MG63 (cell line): ENCODE data around the gene SLC5A9. TPM values are rescaled to one million over a fixed set of nuclear protein-coding genes. Genes with fewer than 3 reads are reported as not detected.
"Not testable (repeated sequence)": the region's sequence is repeated elsewhere in the genome, so short reads cannot be mapped to it uniquely, and the experiment has no call there.

Source experiments
- DNase-seq: peaks from one replicate; pipeline ENCODE4 v3.0.0-alpha.2; 2020
- H3K27me3 ChIP-seq: fragments of 250-450 bp; sonication (Bioruptor Pico); 2 replicates; pipeline ENCODE4 v1.5.1; 2020; ENCODE audit warnings: mild to moderate bottlenecking, moderate library complexity
- H3K36me3 ChIP-seq: fragments of 250-450 bp; sonication (Bioruptor Pico); 2 replicates; pipeline ENCODE4 v1.5.1; 2020; ENCODE audit warnings: mild to moderate bottlenecking, moderate library complexity
- H3K4me3 ChIP-seq: fragments of 250-450 bp; sonication (Bioruptor Pico); 2 replicates; pipeline ENCODE4 v1.5.1; 2020; ENCODE audit warnings: mild to moderate bottlenecking, moderate library complexity
- H3K9me3 ChIP-seq: fragments of 250-450 bp; sonication (Bioruptor Pico); 2 replicates; pipeline ENCODE4 v1.5.1; 2020; ENCODE audit warnings: mild to moderate bottlenecking, moderate library complexity
- total RNA-seq: library from RNA; depleted of rRNA; stranded (reverse); fragments of >200 nt; shearing (Covaris generic); gene quantifications from 2 replicates; pipeline ENCODE4 v1.2.3, GENCODE V29; 2014; ENCODE audit warnings: low replicate concordance

The SLC5A9 gene
- total RNA-seq, 1 experiment from 2014 or later, result not detected

DNA sequence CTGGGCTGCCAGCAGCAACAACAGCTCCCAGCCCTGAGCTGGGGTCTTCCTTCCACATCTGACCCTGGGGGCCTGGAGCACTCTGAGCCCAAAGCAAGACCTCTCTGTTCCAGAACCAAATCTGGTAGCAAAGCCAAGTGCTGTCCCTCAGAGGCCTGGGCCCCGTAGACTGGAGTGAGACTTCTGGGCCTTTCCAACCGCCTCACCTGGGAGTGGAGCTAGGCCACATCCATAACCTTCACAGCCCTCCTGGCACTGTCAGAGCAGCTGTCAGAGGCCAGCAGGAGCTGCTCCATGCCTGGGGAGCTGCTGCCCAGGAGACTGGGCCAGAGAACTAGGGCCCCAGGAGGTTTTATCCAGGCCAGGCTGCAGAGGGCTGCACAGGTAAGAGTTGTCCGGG is 15.4 kb upstream of the SLC5A9 start:
- no peak for DNase-seq
- no peaks in the 10 kb centered on the region for H3K27me3 ChIP-seq

DNA sequence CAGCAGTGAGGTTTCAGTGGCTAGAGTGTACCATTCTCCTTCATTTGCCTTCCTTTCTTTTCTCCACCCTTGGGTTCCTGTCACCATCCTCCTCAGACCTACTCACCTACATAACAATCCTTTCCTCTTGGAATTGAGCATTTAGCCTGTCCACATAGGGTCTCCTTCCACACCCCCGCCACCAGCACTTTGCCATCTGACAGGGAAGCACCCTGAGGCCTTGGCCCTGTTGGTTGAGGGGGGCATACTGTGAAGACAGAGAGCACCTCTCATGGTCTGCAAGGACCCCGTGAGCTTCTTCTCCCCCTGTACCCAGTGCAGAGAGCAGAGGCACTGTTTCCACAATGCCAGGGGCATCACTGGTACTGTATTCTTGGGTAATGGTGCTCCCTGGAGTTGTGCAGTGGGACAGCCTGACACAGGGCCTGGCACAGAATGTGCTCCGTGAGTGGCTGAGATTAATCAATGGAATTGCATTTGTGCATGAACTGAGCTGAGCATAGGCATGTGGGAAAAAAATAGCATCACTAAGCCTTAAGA is 14.9 kb upstream of the SLC5A9 start:
- no peaks in the 10 kb centered on the region for H3K9me3 ChIP-seq
- no peaks in the 10 kb centered on the region for H3K27me3 ChIP-seq
- H3K36me3 ChIP-seq, result no peaks in the 10 kb centered on the region
- H3K4me3 ChIP-seq, result no peak overlapping the region
- no peak for DNase-seq

More for the DNA sequence above, 15.4 kb upstream of the SLC5A9 start:
- Histone ChIP-seq H3K9me3 (no peaks in the 10 kb centered on the region), H3K36me3 (no peaks in the 10 kb centered on the region), H3K4me3 (no peak overlapping the region)

DNA sequence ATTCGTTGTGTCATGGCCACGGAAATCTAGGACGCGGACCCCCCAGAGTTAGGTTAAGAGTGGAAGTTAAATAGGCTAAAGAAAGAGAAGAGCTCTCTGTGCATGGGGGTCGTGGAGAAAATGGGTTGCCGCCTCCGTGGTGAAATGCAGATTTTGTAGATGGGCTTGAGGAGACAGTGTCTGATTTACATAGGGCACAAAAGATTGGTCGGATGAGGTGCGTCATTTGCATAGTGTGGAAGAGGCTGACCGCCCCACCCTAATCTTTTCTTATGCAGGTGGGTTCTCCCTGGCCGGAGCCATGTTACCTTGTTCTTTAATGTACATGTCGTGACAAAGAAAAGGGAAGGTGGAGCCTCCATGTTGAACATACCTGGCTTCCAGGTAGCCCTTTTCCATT is 14.3 kb upstream of the SLC5A9 start:
- Histone ChIP-seq H3K4me3 (no peak overlapping the region), H3K36me3 (no peaks in the 10 kb centered on the region), H3K9me3 (no peaks in the 10 kb centered on the region), H3K27me3 (no peaks in the 10 kb centered on the region)
- DNase-seq, result no peak

DNA sequence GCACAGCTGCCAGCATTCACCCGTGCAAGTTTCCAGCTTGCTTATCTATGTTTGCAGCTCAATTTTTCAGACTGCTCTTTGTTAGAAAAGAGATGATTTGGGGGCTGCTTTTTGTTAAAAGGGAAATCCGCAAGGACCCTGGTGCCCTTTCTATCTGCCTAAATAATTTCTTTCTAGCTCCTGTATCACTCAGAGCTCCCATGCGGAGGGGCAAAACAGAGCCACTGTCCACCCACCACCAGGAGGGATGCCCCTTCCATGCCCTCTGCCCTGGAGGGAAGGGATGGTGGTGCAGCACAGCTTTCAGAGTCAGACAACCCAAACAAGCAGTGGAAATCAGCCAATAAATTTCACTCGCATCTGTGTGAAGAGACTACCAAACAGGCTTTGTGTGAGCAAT is 13.9 kb upstream of the SLC5A9 start:
- no peaks in the 10 kb centered on the region for H3K9me3 ChIP-seq
- no peak overlapping the region for H3K4me3 ChIP-seq
- no peak for DNase-seq
- no peaks in the 10 kb centered on the region for H3K27me3 ChIP-seq
- H3K36me3 ChIP-seq, result no peaks in the 10 kb centered on the region

DNA sequence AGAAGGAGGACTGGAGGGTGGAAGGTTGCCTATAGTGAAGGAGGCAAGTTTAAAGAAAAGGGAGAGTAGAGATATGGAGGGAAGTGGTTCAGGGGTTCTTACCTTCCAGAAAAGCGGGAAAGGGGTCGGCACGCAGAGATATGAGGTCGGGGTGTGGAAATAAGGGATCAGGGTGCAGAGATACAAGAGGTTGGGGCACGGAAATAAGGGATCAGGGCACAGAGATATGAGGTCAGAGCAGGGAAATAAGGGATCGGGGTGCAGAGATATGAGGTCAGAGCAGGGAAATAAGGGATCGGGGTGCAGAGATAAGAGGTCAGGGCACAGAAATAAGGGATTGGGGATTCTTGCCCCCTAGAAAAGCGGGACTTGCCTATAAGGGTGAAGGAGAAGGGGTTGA is 9.1 kb upstream of the SLC5A9 start:
- not testable (repeated sequence) for H3K27me3 ChIP-seq, DNase-seq, H3K36me3 ChIP-seq, H3K9me3 ChIP-seq, H3K4me3 ChIP-seq

DNA sequence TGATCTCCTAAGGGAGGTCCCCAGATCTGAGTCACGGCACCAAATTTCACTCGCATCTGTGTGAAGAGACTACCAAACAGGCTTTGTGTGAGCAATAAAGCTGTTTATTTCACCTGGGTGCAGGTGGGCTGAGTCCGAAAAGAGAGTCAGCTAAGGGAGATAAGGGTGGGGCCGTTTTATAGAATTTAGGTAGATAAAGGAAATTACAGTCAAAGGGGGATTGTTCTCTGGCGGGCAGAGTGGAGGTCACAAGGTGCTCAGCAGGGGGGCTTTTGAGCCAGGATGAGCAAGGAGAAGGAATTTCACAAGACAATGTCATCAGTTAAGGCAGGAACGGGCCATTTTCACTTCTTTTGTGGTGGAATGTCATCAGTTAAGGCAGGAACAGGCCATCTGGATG is 8.2 kb upstream of the SLC5A9 start:
- not testable (repeated sequence) for H3K27me3 ChIP-seq, H3K9me3 ChIP-seq, H3K4me3 ChIP-seq, DNase-seq, H3K36me3 ChIP-seq

DNA sequence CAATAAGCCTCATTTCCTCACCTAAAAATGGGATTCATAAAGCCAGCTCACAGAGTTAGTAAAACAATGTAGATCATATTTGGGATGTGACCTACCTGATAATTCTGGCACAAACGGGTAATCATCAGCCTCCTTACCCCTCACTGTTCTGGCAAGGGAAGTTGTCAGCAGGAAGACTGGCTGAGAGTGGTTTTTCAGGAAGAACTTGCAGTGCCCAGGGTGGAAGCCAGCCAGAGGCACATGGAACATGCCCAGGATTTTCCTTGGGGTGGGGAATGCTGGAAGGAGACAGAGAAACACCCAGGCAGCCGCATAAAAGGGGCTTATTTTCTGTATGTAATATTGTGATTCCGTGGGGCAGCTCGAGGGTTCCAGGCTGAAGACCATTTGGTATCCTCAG is 7.7 kb upstream of the SLC5A9 start:
- Histone ChIP-seq H3K27me3 (no peaks in the 10 kb centered on the region), H3K4me3 (no peak overlapping the region), H3K9me3 (no peaks in the 10 kb centered on the region), H3K36me3 (no peaks in the 10 kb centered on the region)
- peak; percentile 42 for DNase-seq

DNA sequence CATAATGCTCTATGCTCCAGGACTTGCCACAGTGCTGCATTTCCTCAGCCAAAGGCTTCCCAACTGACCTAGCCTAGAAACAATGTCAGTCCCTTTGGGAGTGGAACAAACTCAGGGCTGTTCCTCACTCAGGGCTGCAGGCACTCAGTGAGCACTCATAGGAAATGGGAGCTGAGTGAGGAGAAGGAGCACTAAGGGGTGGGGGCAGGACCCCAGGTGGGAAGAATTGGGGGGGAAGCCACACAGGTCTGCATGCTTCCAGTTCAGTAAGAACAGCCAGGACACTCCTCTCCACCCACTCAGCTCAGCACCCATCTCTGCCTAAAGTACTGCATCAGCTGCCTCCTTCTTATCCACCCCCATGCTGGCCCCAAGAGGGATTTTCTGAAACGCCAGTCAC is 7.3 kb upstream of the SLC5A9 start:
- H3K27me3 ChIP-seq, result no peaks in the 10 kb centered on the region
- no peaks in the 10 kb centered on the region for H3K9me3 ChIP-seq
- H3K36me3 ChIP-seq, result no peaks in the 10 kb centered on the region
- no peak for DNase-seq
- no peak overlapping the region for H3K4me3 ChIP-seq

DNA sequence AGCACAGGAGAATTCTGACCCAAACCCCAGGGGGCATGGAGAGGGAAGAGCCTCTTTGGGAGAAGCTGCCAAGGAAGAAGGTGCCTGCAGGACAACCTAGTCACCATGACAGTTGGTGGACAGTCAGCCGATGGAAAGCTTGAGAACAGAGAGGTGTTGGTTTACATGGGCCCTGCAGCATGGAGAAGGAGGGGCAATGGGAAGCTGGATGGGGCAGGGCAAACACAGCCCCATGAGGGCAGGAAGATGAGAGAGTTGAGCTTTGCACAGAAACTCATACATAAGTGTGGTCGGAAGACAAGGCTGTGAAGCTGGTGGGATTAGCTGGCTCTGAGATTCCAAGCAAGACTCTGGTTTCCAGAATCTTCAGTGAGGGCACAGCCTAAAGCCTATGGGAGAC is 6.6 kb upstream of the SLC5A9 start:
- no peaks in the 10 kb centered on the region for H3K27me3 ChIP-seq
- H3K9me3 ChIP-seq, result no peaks in the 10 kb centered on the region
- DNase-seq, result no peak
- H3K4me3 ChIP-seq, result no peak overlapping the region
- no peaks in the 10 kb centered on the region for H3K36me3 ChIP-seq

DNA sequence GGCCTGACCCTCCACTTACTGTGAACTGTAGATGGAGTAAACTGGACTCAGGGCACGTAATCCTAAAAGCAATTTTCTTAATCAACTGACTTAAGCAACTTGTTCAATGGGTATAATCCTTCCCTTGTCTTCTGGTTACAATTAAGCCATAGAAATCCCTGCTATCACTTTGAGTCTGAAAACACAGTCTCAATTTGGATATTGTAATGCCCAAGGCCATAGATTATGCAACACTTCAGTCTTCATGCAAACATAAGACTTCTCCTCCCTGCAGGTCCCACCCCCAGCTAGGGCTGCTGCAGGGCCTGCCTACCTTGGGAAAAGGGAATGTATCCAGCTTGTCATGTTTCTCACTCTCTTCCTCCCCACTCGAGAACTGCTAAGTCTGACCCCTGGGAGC is 6.2 kb upstream of the SLC5A9 start:
- Histone ChIP-seq H3K4me3 (no peak overlapping the region), H3K36me3 (no peaks in the 10 kb centered on the region), H3K27me3 (no peaks in the 10 kb centered on the region), H3K9me3 (no peaks in the 10 kb centered on the region)
- DNase-seq, result no peak

DNA sequence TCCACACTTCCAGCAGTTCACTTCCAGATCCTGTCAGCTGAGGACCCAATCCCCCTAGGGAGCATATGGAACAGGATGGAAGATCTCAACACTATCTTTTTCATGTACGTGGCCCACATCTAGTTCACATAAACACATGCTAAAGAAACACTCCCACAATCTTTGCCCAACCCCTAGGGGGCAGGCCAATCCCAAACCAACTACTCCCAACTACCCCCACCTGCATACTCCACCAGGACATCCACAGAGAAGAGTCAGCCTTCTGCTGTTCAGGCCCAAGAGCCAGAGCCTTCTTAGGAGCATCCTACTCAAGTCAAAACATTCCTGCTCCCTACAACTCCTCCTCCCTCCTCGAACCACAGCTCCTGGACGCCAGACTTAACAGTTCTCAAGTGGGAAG is 5.6 kb upstream of the SLC5A9 start:
- H3K27me3 ChIP-seq, result no peaks in the 10 kb centered on the region
- no peak for DNase-seq
- no peaks in the 10 kb centered on the region for H3K36me3 ChIP-seq
- no peak overlapping the region for H3K4me3 ChIP-seq
- H3K9me3 ChIP-seq, result no peaks in the 10 kb centered on the region

DNA sequence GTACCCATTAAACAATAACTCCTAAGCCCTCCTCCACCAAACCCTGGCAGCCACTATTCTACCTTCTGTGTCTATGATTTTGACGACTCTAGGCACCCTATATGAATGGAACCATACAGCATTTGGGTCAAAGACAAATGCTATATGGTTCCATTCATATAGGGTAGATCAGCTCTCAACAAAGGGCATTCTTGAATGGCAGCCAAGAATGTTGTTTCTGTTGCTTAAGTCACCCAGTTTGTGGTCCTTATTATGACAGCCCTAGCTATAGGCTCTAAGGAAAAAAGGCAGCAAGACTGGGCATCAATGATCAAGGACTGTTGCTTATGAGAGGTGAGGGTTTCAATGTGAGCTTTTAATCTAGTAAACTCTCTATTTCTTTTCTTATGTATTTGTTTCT is 4.7 kb upstream of the SLC5A9 start:
- no peaks in the 10 kb centered on the region for H3K9me3 ChIP-seq
- no peak overlapping the region for H3K4me3 ChIP-seq
- no peak for DNase-seq
- no peaks in the 10 kb centered on the region for H3K27me3 ChIP-seq
- no peaks in the 10 kb centered on the region for H3K36me3 ChIP-seq

DNA sequence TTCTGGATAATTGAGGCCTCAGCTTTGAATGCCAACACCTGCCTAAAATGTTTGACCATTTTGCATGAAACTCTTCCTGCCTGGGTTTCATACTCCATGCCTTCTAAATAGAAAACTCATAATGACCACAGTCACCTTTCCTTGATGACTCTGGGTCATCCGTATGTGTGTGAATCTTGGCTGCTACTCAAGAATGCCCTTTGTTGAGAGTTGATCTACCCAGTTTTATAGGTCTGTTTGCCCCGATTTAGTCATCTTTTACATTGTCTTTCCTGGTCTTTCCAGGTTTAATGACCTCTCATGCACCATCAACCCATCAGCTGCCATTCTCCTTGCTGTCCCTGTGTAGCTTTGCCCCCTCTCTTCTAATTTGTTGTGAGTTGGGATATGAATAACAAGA is 2.7 kb upstream of the SLC5A9 start:
- Histone ChIP-seq H3K27me3 (no peaks in the 10 kb centered on the region), H3K36me3 (no peaks in the 10 kb centered on the region), H3K9me3 (no peaks in the 10 kb centered on the region), H3K4me3 (no peak overlapping the region)
- no peak for DNase-seq

DNA sequence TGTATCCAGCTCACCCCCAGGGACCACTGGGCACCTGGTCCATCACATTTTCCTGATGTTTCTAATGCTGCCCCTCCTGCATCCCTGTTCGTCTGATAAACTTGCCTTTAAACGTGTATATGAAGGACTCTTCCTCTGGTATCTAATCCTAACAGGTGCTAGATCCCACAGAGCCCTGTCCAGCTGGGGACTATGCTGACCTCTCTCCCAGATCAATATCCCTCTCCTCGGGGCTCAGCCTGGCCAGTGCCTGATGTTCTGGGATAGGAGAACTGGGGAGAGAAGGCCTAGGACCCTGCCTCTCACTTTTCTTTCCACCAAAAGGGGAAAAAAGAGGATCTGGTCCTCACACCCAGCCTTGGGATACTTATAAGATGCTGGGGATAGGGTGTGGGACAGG is 1.4 kb upstream of the SLC5A9 start:
- Histone ChIP-seq H3K36me3 (no peaks in the 10 kb centered on the region), H3K4me3 (no peak overlapping the region), H3K27me3 (no peaks in the 10 kb centered on the region), H3K9me3 (no peaks in the 10 kb centered on the region)
- no peak for DNase-seq

DNA sequence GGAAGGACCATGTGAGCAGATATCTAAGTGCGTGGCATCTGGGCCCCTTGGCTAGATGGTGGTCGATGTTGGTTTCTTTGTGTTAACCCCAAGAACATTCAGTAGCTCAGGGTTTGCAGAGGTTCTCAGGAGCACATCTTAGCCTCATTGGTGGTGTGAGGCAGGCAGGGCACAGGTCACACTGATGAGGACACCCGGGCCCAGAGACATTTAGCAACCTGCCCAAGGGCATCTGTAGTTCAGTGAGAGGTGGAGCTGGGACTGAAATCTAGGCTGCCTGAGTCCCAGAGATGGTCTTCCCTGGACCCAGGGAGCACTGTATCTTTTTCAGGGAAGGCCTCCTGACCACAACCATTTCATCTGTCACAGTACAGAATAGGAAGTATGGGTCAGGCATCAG is 859 bp upstream of the SLC5A9 start:
- DNase-seq, result no peak
- Histone ChIP-seq H3K27me3 (no peaks in the 10 kb centered on the region), H3K36me3 (no peaks in the 10 kb centered on the region), H3K9me3 (no peaks in the 10 kb centered on the region), H3K4me3 (no peak overlapping the region)

DNA sequence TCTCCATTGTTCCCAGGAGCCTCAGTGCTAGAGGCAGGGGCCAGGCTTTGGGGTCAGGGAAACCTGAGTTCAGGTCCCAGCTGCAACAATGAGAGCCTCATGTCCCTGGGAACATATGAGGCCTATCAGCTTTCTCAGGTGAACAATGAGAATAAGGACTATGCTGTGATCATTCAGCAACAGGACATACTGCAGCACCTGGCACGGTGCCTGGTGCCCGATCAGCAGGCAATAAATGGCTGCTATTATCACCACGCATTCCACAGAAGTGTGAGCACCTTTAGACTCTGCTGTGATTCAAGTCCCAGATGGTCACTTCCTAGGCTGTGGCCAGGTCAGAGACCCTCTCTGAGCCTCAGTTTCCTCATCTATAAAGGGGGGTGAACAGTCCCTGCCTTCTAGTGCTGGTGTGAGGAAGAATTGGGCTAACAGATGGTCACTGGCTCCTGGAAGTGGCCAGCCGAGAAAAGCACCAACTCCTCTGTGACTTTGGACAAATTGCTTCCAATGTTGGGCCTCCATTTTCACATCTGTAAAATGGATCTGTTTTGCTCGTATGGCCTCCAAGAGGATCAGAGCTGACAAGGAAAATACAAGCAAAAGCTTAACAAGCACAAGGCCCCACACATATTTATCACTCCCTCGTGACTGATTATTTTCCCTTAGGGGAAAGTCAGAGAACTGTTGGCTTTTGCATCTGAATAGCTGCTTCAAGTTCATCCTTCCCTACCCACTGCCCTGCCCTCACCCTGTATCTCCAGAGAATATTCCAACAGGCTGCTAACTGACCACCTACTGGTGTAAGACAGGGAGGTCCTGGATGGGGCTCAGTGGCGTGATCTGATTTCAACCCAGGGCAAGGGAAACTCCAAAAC is 1.1 kb downstream of the SLC5A9 start:
- no peak for DNase-seq
- Histone ChIP-seq H3K4me3 (no peak overlapping the region), H3K27me3 (no peaks in the 10 kb centered on the region), H3K9me3 (no peaks in the 10 kb centered on the region), H3K36me3 (no peaks in the 10 kb centered on the region)

DNA sequence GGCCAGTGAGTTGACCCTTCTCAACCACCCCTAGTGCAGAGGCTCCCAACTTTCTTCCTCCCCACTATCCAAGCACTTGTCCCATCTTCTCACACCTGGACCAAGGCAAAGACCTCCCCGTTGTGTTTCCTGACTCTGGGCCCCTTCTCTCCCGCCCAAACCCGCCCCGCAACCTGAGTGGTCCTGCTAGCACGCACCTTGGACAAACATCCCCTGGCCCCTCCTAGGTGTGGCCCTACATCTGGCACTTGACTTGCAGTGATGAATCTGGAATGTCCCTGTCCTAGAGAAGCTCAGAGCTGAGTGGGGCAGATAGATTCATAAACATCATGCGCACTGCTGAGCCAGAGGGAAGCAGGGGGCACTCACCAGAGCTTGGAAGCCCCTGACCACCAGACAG is 2.3 kb downstream of the SLC5A9 start:
- no peak for DNase-seq
- Histone ChIP-seq H3K4me3 (no peak overlapping the region), H3K36me3 (no peaks in the 10 kb centered on the region), H3K9me3 (no peaks in the 10 kb centered on the region), H3K27me3 (no peaks in the 10 kb centered on the region)

DNA sequence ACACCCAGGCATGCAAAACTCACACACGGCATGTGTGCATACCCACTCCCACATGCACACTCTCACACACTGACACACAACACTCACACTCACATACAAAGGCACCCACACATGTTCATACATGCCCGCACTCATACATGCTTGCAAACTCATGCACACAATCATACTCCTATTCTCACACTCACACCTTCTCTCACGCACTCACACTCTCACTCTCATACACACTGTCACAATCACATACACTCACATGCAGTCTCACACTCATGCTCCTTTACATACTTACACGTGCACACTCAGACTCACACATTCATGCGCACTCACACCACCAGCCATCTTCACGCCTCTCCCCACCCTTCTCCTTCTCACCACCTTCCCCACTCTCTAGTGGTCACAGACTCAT is 3.1 kb downstream of the SLC5A9 start:
- Histone ChIP-seq H3K36me3 (no peaks in the 10 kb centered on the region), H3K9me3 (no peaks in the 10 kb centered on the region), H3K27me3 (no peaks in the 10 kb centered on the region), H3K4me3 (no peak overlapping the region)
- no peak for DNase-seq
